ENCODE results near the gene ZNF346. TPM values are rescaled to one million over a fixed set of nuclear protein-coding genes. Genes with fewer than 3 reads are reported as not detected.

ZNF346 gene
- total RNA-seq, 1 experiment from 2014 or later = 27.3 TPM

DNA sequence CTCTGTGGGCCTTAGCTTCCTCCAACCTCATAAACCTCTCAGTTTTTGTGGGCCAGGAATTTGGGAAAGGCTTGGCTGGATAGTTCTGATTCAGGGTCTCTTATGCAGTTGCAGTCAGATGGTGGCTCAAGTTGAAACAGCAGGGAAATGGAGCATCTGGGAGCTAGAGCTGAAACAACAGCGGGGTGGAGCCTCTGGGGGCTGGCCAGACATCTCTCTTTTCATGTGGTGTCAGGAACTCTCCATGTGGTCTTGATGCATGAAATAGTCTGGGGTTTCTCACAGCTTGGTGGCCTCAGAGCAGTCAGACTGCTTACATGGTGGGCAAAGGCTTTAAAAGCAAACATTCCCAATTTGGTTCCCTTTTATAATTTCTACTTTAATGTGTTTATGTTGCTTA is 13.5 kb downstream of the ZNF346 start:
- H3K4me3 ChIP-seq (ENCODE audit: low read depth, low read length, poor library complexity, severe bottlenecking) = no peak overlapping the region
- no peaks in the 10 kb centered on the region for H3K9me3 ChIP-seq (ENCODE audit: low read depth, low read length, poor library complexity, severe bottlenecking)
- CTCF ChIA-PET = no interaction called here
- H3K27me3 ChIP-seq (replicated peaks; ENCODE audit: insufficient read depth, low read depth, low read length, poor library complexity) = no peaks in the 10 kb centered on the region
- no peaks in the 10 kb centered on the region for H3K4me1 ChIP-seq (ENCODE audit: insufficient read depth, low read length, poor library complexity, severe bottlenecking)
- peak; percentile 39 for DNase-seq (ENCODE audit: low spot score)
- intact Hi-C loops (cut with micrococcal nuclease; ENCODE audit: unreplicated experiment) = no loop called here
- H3K36me3 ChIP-seq (ENCODE audit: insufficient read depth, low read length, poor library complexity, severe bottlenecking) = no peaks in the 10 kb centered on the region
- BruUV-seq (replicated peaks) = no TSS peak
- POLR2A ChIA-PET (ENCODE audit: low non-redundant PET) = no interaction called here
- H3K27ac ChIP-seq (ENCODE audit: low read depth, low read length, poor library complexity, severe bottlenecking) = no peak overlapping the region
- TF ChIP-seq, protein P1, sequence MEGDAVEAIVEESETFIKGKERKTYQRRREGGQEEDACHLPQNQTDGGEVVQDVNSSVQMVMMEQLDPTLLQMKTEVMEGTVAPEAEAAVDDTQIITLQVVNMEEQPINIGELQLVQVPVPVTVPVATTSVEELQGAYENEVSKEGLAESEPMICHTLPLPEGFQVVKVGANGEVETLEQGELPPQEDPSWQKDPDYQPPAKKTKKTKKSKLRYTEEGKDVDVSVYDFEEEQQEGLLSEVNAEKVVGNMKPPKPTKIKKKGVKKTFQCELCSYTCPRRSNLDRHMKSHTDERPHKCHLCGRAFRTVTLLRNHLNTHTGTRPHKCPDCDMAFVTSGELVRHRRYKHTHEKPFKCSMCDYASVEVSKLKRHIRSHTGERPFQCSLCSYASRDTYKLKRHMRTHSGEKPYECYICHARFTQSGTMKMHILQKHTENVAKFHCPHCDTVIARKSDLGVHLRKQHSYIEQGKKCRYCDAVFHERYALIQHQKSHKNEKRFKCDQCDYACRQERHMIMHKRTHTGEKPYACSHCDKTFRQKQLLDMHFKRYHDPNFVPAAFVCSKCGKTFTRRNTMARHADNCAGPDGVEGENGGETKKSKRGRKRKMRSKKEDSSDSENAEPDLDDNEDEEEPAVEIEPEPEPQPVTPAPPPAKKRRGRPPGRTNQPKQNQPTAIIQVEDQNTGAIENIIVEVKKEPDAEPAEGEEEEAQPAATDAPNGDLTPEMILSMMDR (conservative IDR thresholded peaks at IDR 0.05; ENCODE audit: low read depth, low read length) = no peak
- TF ChIP-seq EZH2 (IDR thresholded peaks at IDR 0.05; ENCODE audit: borderline replicate concordance, low read depth, low read length, poor library complexity, severe bottlenecking) = no peak

DNA sequence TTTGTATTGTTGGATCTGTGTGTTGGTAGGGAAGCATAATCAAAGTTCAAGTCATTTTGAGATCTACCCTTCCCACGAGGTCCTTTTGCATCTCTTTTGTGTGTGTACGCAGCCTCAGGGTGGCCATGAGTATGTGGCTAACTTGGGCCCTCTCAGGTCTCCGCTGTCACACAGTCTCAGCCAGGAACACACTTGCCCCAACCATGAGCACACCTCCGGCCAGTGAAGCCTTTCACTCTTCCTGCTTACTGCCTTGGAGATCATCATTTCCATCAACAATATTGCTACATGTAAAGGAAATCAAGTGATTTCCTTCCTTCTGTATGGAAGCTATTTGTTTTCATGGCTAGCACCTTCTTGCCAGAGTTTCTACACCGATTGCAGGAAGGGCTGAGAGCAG is 13.9 kb downstream of the ZNF346 start:
- H3K9me3 ChIP-seq (ENCODE audit: low read depth, low read length, poor library complexity, severe bottlenecking) = no peaks in the 10 kb centered on the region
- intact Hi-C loops (cut with micrococcal nuclease; ENCODE audit: unreplicated experiment) = no loop called here
- DNase-seq (ENCODE audit: low spot score) = no peak
- TF ChIP-seq, protein P1 (conservative IDR thresholded peaks at IDR 0.05; ENCODE audit: low read depth, low read length) = no peak
- no peak for TF ChIP-seq EZH2 (IDR thresholded peaks at IDR 0.05; ENCODE audit: borderline replicate concordance, low read depth, low read length, poor library complexity, severe bottlenecking)
- H3K4me1 ChIP-seq (ENCODE audit: insufficient read depth, low read length, poor library complexity, severe bottlenecking) = no peaks in the 10 kb centered on the region
- ChIA-PET CTCF (no interaction called here), POLR2A (ENCODE audit: low non-redundant PET) (no interaction called here)
- no peak overlapping the region for H3K4me3 ChIP-seq (ENCODE audit: low read depth, low read length, poor library complexity, severe bottlenecking)
- no peak overlapping the region for H3K27ac ChIP-seq (ENCODE audit: low read depth, low read length, poor library complexity, severe bottlenecking)
- BruUV-seq (replicated peaks) = no TSS peak
- H3K27me3 ChIP-seq (replicated peaks; ENCODE audit: insufficient read depth, low read depth, low read length, poor library complexity) = no peaks in the 10 kb centered on the region
- H3K36me3 ChIP-seq (ENCODE audit: insufficient read depth, low read length, poor library complexity, severe bottlenecking) = no peaks in the 10 kb centered on the region

DNA sequence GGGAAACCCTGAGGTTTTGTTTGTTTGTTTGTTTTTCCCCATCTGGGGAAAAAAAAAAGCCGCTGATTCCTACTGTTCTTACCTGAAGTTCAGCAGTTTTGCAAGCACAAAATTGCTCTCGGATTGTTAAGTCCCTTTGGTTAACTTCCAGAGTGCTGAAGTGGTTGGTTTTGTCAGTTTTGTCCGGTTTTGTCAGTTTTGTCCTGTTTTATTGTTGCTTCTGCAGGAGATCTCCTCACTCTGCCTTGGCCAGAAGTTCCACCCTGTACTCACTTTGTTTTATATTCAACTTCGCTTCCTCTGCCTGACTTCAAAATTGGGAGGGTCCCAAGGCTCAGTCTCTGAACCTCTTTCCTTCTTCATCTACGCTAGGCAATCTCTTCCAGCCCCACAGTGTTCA is 14.4 kb downstream of the ZNF346 start:
- Histone ChIP-seq H3K9me3 (ENCODE audit: low read depth, low read length, poor library complexity, severe bottlenecking) (no peaks in the 10 kb centered on the region), H3K36me3 (ENCODE audit: insufficient read depth, low read length, poor library complexity, severe bottlenecking) (peaks cover 3% of the 10 kb centered on the region), H3K27ac (ENCODE audit: low read depth, low read length, poor library complexity, severe bottlenecking) (no peak overlapping the region), H3K27me3 (replicated peaks; ENCODE audit: insufficient read depth, low read depth, low read length, poor library complexity) (no peaks in the 10 kb centered on the region), H3K4me3 (ENCODE audit: low read depth, low read length, poor library complexity, severe bottlenecking) (no peak overlapping the region), H3K4me1 (ENCODE audit: insufficient read depth, low read length, poor library complexity, severe bottlenecking) (no peaks in the 10 kb centered on the region)
- CTCF ChIA-PET = no interaction called here
- intact Hi-C loops (cut with micrococcal nuclease; ENCODE audit: unreplicated experiment) = no loop called here
- no TSS peak for BruUV-seq (replicated peaks)
- TF ChIP-seq, protein P1 (conservative IDR thresholded peaks at IDR 0.05; ENCODE audit: low read depth, low read length) = no peak
- TF ChIP-seq EZH2 (IDR thresholded peaks at IDR 0.05; ENCODE audit: borderline replicate concordance, low read depth, low read length, poor library complexity, severe bottlenecking) = no peak
- DNase-seq (ENCODE audit: low spot score) = no peak
- POLR2A ChIA-PET (ENCODE audit: low non-redundant PET) = no interaction called here

Data from A673 (cell line).